Mesenchymal stem cell (in vitro differentiated cells and primary cell): ENCODE data around the gene OR6N2. TPM values are rescaled to one million over a fixed set of nuclear protein-coding genes. Genes with fewer than 3 reads are reported as not detected.

Experiments used
- DNase-seq: peaks from one replicate; pipeline ENCODE4 v3.0.0-alpha.2; 2013
- H2AFZ ChIP-seq: one replicate; pipeline ENCODE4 v1.6.1; 2013; ENCODE audit warnings: low read depth, mild to moderate bottlenecking, control low read depth, inconsistent platforms, low read length, moderate library complexity
- H2AK5ac ChIP-seq: 2 replicates; pipeline ENCODE4 v1.6.1; 2013; ENCODE audit warnings: low read length, moderate library complexity, mild to moderate bottlenecking, inconsistent platforms; ENCODE audit not compliant: severe bottlenecking
- H2BK120ac ChIP-seq: one replicate; pipeline ENCODE4 v1.6.1; 2013; ENCODE audit warnings: low read depth, mild to moderate bottlenecking, inconsistent platforms, low read length, moderate library complexity
- H2BK12ac ChIP-seq, 2 experiments: one replicate each; pipeline ENCODE4 v1.6.1; 2013; ENCODE audit warnings: inconsistent platforms in 2 of 2, low read length in 2 of 2, mild to moderate bottlenecking in 2 of 2, moderate library complexity in 2 of 2, control low read depth in 1 of 2
- H2BK15ac ChIP-seq: one replicate; pipeline ENCODE4 v1.6.1; 2013; ENCODE audit warnings: mild to moderate bottlenecking, low read depth, inconsistent platforms; ENCODE audit not compliant: poor library complexity, severe bottlenecking
- H2BK5ac ChIP-seq: 2 replicates; pipeline ENCODE4 v1.6.1; 2013; ENCODE audit warnings: low read depth, mild to moderate bottlenecking, low read length, control low read depth, inconsistent platforms; ENCODE audit not compliant: poor library complexity, severe bottlenecking
- H3K14ac ChIP-seq, 2 experiments: one replicate each; pipeline ENCODE4 v1.6.1; 2013; ENCODE audit warnings: inconsistent platforms in 2 of 2, low read length in 2 of 2, control low read depth in 1 of 2, mild to moderate bottlenecking in 1 of 2, moderate library complexity in 1 of 2
- H3K18ac ChIP-seq, 2 experiments: one replicate each; pipeline ENCODE4 v1.6.1; 2013; ENCODE audit warnings: inconsistent platforms in 2 of 2, low read length in 2 of 2, control low read depth in 1 of 2, low read depth in 1 of 2, mild to moderate bottlenecking in 1 of 2
- H3K23ac ChIP-seq, 2 experiments: one replicate each; pipeline ENCODE4 v1.6.1; 2013; ENCODE audit warnings: inconsistent platforms in 2 of 2, low read length in 2 of 2, mild to moderate bottlenecking in 2 of 2, moderate library complexity in 2 of 2, control low read depth in 1 of 2
- H3K27ac ChIP-seq: 2 replicates; pipeline ENCODE4 v1.5.1; 2013; ENCODE audit warnings: mild to moderate bottlenecking, moderate library complexity, low read length, control low read depth, inconsistent platforms; ENCODE audit not compliant: poor library complexity, severe bottlenecking
- H3K27me3 ChIP-seq, 2 experiments: 2 replicates each; pipeline versions ENCODE4 v1.6.1 to v1.7.0; 2013; ENCODE audit warnings: low read length in 2 of 2, mild to moderate bottlenecking in 2 of 2, moderate library complexity in 2 of 2, control low read depth in 1 of 2, inconsistent platforms in 1 of 2; ENCODE audit not compliant: control insufficient read depth in 1 of 2, insufficient read depth in 1 of 2
- H3K36me3 ChIP-seq, 2 experiments: 2 replicates each; pipeline versions ENCODE4 v1.6.1 to v1.7.0; 2013; ENCODE audit warnings: low read length in 2 of 2, control low read depth in 1 of 2, inconsistent platforms in 1 of 2, low read depth in 1 of 2, mild to moderate bottlenecking in 1 of 2; ENCODE audit not compliant: insufficient read depth in 2 of 2, control insufficient read depth in 1 of 2
- H3K4ac ChIP-seq, 2 experiments: one replicate each; pipeline ENCODE4 v1.6.1; 2013; ENCODE audit warnings: inconsistent platforms in 2 of 2, low read length in 2 of 2, mild to moderate bottlenecking in 2 of 2, moderate library complexity in 2 of 2, control low read depth in 1 of 2, low read depth in 1 of 2
- H3K4me1 ChIP-seq: 2 replicates; pipeline ENCODE4 v1.6.1; 2013; ENCODE audit warnings: low read depth, low read length, control low read depth; ENCODE audit not compliant: control insufficient read depth, insufficient read depth
- H3K4me2 ChIP-seq: 2 replicates; pipeline ENCODE4 v1.6.1; 2013; ENCODE audit warnings: low read length, mild to moderate bottlenecking, inconsistent platforms; ENCODE audit not compliant: poor library complexity, severe bottlenecking
- H3K4me3 ChIP-seq, 2 experiments: 2 replicates each; pipeline versions ENCODE4 v1.5.1 to v1.7.0; 2013; ENCODE audit warnings: low read length in 2 of 2, mild to moderate bottlenecking in 2 of 2, control low read depth in 1 of 2, low read depth in 1 of 2; ENCODE audit not compliant: insufficient read depth in 1 of 2
- H3K79me1 ChIP-seq: replicated peaks from 2 replicates; pipeline ENCODE4 v1.6.1; 2013; ENCODE audit warnings: mild to moderate bottlenecking, control low read depth, low read length, inconsistent platforms; ENCODE audit not compliant: poor library complexity, severe bottlenecking
- H3K9ac ChIP-seq: 2 replicates; pipeline ENCODE4 v1.7.0; 2013; ENCODE audit warnings: mild to moderate bottlenecking, low read length, moderate library complexity
- H3K9me3 ChIP-seq: 2 replicates; pipeline ENCODE4 v1.7.0; 2013; ENCODE audit warnings: mild to moderate bottlenecking, low read length; ENCODE audit not compliant: control insufficient read depth
- H4K8ac ChIP-seq: one replicate; pipeline ENCODE4 v1.6.1; 2013; ENCODE audit warnings: inconsistent platforms, mild to moderate bottlenecking, low read length, moderate library complexity
- H4K91ac ChIP-seq: one replicate; pipeline ENCODE4 v1.6.1; 2013; ENCODE audit warnings: mild to moderate bottlenecking, low read length, inconsistent platforms
- WGBS: methylation state at CpG from one replicate; pipeline ENCODE4 v1.1.7; 2013; ENCODE audit warnings: mixed read lengths; 5-methylcytosine and 5-hydroxymethylcytosine counted together
- polyA plus RNA-seq, 2 experiments: library from polyadenylated mRNA; stranded (reverse); fragments of 200-250 nt; gene quantifications; one replicate each; pipeline ENCODE4 v1.2.3, GENCODE V29; 2013

Gene OR6N2, protein sequence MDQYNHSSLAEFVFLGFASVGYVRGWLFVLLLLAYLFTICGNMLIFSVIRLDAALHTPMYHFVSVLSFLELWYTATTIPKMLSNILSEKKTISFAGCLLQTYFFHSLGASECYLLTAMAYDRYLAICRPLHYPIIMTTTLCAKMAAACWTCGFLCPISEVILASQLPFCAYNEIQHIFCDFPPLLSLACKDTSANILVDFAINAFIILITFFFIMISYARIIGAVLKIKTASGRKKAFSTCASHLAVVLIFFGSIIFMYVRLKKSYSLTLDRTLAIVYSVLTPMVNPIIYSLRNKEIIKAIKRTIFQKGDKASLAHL
- polyA plus RNA-seq (2013, experiment 1 of 2) = not detected
- not detected for polyA plus RNA-seq (2013, experiment 2 of 2)

DNA sequence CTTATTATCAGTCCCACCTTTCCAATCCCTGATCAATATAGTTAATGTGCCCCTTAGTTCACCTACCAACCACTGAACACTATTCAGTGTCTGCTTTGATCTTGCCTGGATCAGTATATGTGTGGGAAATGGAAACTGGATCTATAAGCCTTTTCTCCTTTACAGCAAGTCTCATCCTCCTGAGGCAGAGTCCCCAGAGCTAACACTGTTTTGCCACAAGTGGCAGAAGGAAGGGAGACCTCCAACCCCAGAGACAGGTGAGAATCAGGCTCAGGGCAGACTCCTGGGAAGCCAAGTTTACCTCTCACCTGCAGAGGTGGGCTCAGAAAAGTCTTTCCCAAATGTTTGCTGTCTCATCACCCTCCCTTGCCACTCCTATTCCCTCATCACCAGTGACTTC is at the start of gene OR6N2:
Gene OR6N2, minus strand, starts transcription at position 101 of the 400 bp plus-strand sequence. CDS start 3,569 bp downstream, outside the sequence.
- no peaks in the 10 kb centered on the region for H3K9me3 ChIP-seq
- H3K36me3 ChIP-seq = no peaks in the 10 kb centered on the region
- H3K14ac ChIP-seq = no peak within 1 kb of the TSS
- H3K79me1 ChIP-seq = no peaks in the 10 kb centered on the region
- no peaks in the 10 kb centered on the region for H3K27me3 ChIP-seq
- no peak within 1 kb of the TSS for H3K4me2 ChIP-seq
- no peak within 1 kb of the TSS for H3K18ac ChIP-seq
- no peak within 1 kb of the TSS for H2BK5ac ChIP-seq
- no peak within 1 kb of the TSS for H2BK12ac ChIP-seq
- no peaks in the 10 kb centered on the region for H3K4me1 ChIP-seq
- H2BK120ac ChIP-seq = no peak within 1 kb of the TSS
- DNase-seq = no peak
- no peak within 1 kb of the TSS for H2AFZ ChIP-seq
- no peak within 1 kb of the TSS for H3K4ac ChIP-seq
- no peak within 1 kb of the TSS for H3K4me3 ChIP-seq
- H4K91ac ChIP-seq = no peak within 1 kb of the TSS
- no peak within 1 kb of the TSS for H2AK5ac ChIP-seq
- no peak within 1 kb of the TSS for H3K9ac ChIP-seq
- no peak within 1 kb of the TSS for H4K8ac ChIP-seq
- no peak within 1 kb of the TSS for H3K27ac ChIP-seq
- H2BK15ac ChIP-seq = no peak within 1 kb of the TSS
- no peak within 1 kb of the TSS for H3K23ac ChIP-seq

DNA sequence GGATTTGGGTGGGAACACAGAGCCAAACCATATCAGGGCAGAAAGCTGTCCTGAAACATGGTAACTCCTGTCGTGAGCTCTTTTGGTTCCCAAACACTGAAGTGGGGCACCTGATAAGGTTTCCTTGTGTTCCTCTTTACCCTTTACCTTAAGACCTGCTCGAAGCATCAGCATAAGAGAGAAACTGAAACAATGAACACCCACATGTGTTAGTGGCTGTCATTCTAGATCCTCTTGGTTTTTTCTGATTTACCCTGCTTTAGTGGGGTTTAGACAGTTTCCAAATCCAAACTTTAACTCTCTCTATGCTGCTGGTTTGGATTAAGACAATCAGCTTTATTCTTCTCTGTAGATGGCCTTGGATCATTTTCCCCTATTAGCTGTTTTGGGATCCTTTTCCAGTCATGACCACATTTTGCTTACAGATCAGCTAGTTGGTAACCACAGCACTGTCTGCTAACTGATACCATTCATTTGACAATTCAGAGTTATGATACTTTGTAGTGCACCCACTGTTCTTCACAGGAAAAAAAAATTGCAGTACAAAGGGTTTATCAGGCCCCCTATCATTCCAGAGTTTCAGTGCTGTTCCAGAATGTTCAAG is 49.2 kb upstream of the OR6N2 start:
- Histone ChIP-seq H3K36me3 (no peaks in the 10 kb centered on the region), H3K79me1 (no peaks in the 10 kb centered on the region), H4K8ac (no peak overlapping the region), H4K91ac (no peak overlapping the region), H3K23ac (no peak overlapping the region), H2BK120ac (no peak overlapping the region), H3K27ac (no peak overlapping the region), H2AFZ (no peak overlapping the region), H2BK5ac (no peak overlapping the region), H3K4me2 (no peak overlapping the region), H3K4me1 (no peaks in the 10 kb centered on the region), H3K14ac (no peak overlapping the region), H3K4me3 (no peak overlapping the region), H3K4ac (no peak overlapping the region), H3K9ac (no peak overlapping the region), H2BK15ac (no peak overlapping the region), H3K9me3 (no peaks in the 10 kb centered on the region), H2AK5ac (no peak overlapping the region), H3K18ac (no peak overlapping the region), H2BK12ac (no peak overlapping the region), H3K27me3 (no peaks in the 10 kb centered on the region)
- WGBS = 62% methylated on average over 2 of the region's 2 CpGs
- DNase-seq = no peak

DNA sequence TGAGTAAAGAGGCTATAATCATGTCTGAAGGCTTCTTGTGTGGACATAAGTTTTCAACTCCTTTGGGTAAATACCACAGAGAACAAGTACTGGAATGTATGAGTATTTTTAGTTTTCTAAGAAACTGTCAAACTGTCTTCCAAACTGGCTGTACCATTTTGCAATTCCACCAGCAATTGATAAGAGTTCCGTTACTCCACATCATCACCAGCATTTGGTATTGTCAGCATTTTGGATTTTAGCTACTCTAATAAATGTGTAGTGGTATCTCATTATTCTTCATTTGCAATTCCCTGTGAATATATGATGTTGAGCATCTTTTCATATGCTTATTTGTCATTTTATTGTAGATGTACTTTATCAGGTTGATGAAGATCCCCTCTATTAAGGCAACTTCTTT is 40.7 kb upstream of the OR6N2 start:
- Histone ChIP-seq H2BK12ac (no peak overlapping the region), H3K36me3 (no peaks in the 10 kb centered on the region), H3K79me1 (no peaks in the 10 kb centered on the region), H3K4me3 (no peak overlapping the region), H3K4ac (no peak overlapping the region), H2BK120ac (no peak overlapping the region), H3K23ac (no peak overlapping the region), H2BK15ac (no peak overlapping the region), H3K18ac (no peak overlapping the region), H3K4me2 (no peak overlapping the region), H3K14ac (no peak overlapping the region), H3K27ac (no peak overlapping the region), H3K4me1 (no peaks in the 10 kb centered on the region), H3K9ac (no peak overlapping the region), H3K9me3 (no peaks in the 10 kb centered on the region), H4K8ac (no peak overlapping the region), H2AK5ac (no peak overlapping the region), H2AFZ (no peak overlapping the region), H3K27me3 (no peaks in the 10 kb centered on the region), H4K91ac (no peak overlapping the region), H2BK5ac (no peak overlapping the region)
- no CpG with 5 or more reads among the region's 1 CpG for WGBS
- no peak for DNase-seq

GRCh38 chr1:158819461-158820443 is 38.7 kb upstream of the OR6N2 start:
- H3K4me1 ChIP-seq = no peaks in the 10 kb centered on the region
- H3K18ac ChIP-seq = no peak overlapping the region
- no peaks in the 10 kb centered on the region for H3K36me3 ChIP-seq
- no peak overlapping the region for H3K23ac ChIP-seq
- H2AFZ ChIP-seq = no peak overlapping the region
- DNase-seq = peak; percentile 75
- no peak overlapping the region for H3K27ac ChIP-seq
- no peak overlapping the region for H3K9ac ChIP-seq
- H2BK15ac ChIP-seq = peak overlapping the region; percentile 48
- no peak overlapping the region for H4K91ac ChIP-seq
- no peak overlapping the region for H3K4me2 ChIP-seq
- no peak overlapping the region for H3K4ac ChIP-seq
- H4K8ac ChIP-seq = no peak overlapping the region
- no peak overlapping the region for H2BK120ac ChIP-seq
- no peaks in the 10 kb centered on the region for H3K27me3 ChIP-seq
- no peaks in the 10 kb centered on the region for H3K79me1 ChIP-seq
- 49% methylated on average over 7 of the region's 7 CpGs for WGBS
- no peak overlapping the region for H2BK5ac ChIP-seq
- H3K9me3 ChIP-seq = no peaks in the 10 kb centered on the region
- no peak overlapping the region for H3K4me3 ChIP-seq
- no peak overlapping the region for H3K14ac ChIP-seq
- H2BK12ac ChIP-seq = no peak overlapping the region
- no peak overlapping the region for H2AK5ac ChIP-seq
